Fibroblast of lung (primary cell): ENCODE data around the gene DCAF11.

Experiments
- CTCF ChIP-seq, 2 donors: IDR thresholded peaks in 1 of 2; conservative IDR thresholded peaks in 1 of 2; 1 replicate in 1 of 2; 2 replicates in 1 of 2; pipeline ENCODE4 v1.5.1; 2011 to 2012; ENCODE audit warnings: low read length in 2 of 2, control low read depth in 1 of 2, inconsistent platforms in 1 of 2, low read depth in 1 of 2, mild to moderate bottlenecking in 1 of 2
- EZH2 ChIP-seq: IDR thresholded peaks from 2 replicates; pipeline ENCODE4 v1.5.1; 2012; ENCODE audit warnings: low read length, control low read depth, mild to moderate bottlenecking; ENCODE audit errors: missing control alignments

- TF ChIP-seq CTCF (conservative IDR thresholded peaks at IDR 0.05 in 1 of 2, IDR thresholded peaks at IDR 0.05 in 1 of 2; ENCODE audit: low read depth in 1 of 2, low read length in 2 of 2) (no peak), EZH2 (no peak)
Observed at GRCh38 chr14:24145690-24146452, 31.3 kb downstream of the DCAF11 start.
